ENCODE measurements around the gene CDH11.

The CDH11 gene

GRCh38 chr16:65032387-65032786 is 89.5 kb downstream of the CDH11 start:
- DNase-seq (ENCODE audit: low spot score), result no peak

GRCh38 chr16:65024767-65025178 is 97.1 kb downstream of the CDH11 start:
- no peak for DNase-seq (ENCODE audit: low spot score)

- no peak for DNase-seq (ENCODE audit: low spot score)
These were observed 98.1 kb downstream of the CDH11 start for GRCh38 chr16:65023802-65024201.

DNA sequence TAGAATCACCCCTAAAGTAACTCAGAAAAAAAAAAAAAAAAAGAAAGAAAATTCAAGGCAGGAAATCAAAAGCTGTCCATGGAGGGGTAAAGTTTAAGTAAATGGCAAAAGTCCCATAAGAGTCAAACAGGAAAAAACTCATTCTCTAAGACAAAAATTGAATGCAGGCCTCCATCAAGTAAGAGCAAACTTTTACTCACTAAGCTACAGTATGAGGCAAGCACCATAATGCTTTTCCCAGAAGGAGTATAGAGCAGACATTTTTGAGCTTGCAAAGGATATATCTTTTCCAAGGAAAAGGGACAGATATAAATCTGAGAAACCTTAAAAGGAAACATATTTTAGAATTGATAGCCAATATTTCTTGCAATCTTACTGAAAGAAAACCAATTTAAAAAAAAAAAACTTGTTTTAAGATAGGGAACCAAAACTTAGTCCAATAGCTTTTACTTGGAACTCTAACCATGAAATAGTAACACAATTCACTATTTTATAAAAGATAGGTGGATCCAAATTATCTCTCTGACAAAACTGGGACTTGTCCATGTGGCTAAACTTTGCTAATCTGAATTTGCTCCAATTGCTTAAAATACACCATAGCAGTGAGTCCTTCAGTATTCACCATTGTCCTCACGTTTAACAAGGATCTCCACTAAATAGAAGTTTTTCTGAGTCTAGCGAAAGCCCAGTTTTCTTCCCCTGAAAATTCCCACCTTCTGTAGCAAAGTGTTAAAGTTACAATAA is 99.8 kb downstream of the CDH11 start:
- no peak for DNase-seq (ENCODE audit: low spot score)

GRCh38 chr16:65016754-65017153 is 105.1 kb downstream of the CDH11 start:
- no peak for DNase-seq (ENCODE audit: low spot score)

- DNase-seq (ENCODE audit: low spot score), result no peak
These were observed 106.3 kb downstream of the CDH11 start for GRCh38 chr16:65015599-65015998.

- no peak for DNase-seq (ENCODE audit: low spot score)
These were observed 109.5 kb downstream of the CDH11 start for GRCh38 chr16:65012357-65012756.

- DNase-seq (ENCODE audit: low spot score), result no peak
These were observed 111.7 kb downstream of the CDH11 start for GRCh38 chr16:65010125-65010524.

GRCh38 chr16:65005696-65006095 is 116.2 kb downstream of the CDH11 start:
- no peak for DNase-seq (ENCODE audit: low spot score)

DNA sequence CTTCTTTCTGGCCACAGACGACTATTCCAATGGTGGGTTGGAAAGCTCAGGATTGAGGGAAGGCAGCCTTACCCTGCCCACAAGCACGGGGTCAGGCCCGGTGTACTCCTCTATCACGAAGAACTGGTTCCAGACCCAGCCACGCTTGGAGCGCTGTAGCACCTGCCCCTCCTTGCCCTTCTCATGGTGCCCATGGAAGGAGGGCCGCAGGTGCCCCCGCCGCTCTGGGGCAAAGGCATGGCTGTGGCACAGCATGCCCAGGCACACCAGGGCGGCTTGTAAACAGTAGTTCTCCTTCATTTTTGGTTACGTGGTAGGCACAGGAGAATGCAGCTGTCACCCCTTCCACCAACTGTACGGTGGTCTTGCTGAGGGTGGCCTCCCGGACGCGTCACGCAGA is 117.3 kb downstream of the CDH11 start:
- DNase-seq (ENCODE audit: low spot score), result no peak

DNA sequence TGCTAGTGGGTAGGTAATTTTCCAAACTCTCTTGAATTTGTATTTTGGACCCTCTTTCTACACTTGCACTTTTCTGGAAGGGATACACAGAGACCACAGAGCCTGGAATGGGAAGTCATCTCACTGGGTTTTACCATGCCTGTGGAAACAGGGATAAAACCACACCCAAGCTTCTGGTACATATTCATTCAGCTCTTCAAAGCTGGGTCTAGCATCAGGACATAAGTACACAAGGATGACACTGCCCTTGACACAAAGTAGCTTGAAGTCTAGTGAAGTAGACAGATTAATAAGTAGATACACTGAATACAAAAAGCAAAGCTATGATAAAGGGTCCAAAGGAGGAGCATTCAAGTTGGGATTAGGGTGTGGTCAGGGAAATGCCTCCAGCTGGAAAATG is 118.2 kb downstream of the CDH11 start:
- DNase-seq (ENCODE audit: low spot score), result no peak

DNA sequence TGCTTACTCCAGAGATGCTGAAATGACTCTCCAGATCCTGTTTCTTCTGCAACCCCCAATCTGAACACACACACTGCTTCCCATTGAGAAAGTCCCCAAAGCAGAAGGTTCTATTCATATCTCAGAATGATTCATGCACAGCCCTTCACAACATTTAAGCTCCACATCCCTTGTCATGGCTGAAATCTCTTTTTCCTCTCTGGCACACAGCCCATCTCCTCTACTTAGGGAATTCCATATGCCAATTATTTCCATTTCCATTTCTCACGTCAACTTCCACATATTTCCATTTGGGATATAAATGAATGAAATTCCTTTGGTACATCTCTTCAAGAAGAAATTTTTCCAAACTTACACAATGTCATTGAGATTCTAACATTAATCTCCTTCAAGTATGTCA is 119.6 kb downstream of the CDH11 start:
- no peak for DNase-seq (ENCODE audit: low spot score)

- DNase-seq (ENCODE audit: low spot score), result no peak
These were observed 121.2 kb downstream of the CDH11 start for GRCh38 chr16:65000654-65001053.

- no peak for DNase-seq (ENCODE audit: low spot score)
These were observed 124.1 kb downstream of the CDH11 start for GRCh38 chr16:64997751-64998150.

DNA sequence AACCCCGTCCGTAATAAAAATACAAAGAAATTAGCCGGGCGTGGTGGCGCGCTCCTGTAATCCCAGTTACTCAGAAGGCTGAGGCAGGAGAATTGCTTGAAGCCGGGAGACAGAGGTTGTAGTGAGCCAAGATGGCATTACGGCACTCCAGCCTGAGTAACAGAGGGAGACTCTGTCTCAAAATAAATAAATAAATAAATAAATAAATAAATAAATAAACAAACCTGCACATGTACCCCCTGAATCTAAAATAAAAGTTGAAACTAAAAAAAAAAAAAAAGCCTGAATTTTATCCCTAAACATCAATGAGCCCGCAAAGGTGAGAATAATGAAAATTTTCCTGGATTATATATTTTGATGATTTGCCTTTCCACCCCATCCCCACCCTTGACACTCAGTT is 124.7 kb downstream of the CDH11 start:
- DNase-seq (ENCODE audit: low spot score), result no peak

GRCh38 chr16:64996641-64997040 is 125.2 kb downstream of the CDH11 start:
- DNase-seq (ENCODE audit: low spot score), result no peak

DNA sequence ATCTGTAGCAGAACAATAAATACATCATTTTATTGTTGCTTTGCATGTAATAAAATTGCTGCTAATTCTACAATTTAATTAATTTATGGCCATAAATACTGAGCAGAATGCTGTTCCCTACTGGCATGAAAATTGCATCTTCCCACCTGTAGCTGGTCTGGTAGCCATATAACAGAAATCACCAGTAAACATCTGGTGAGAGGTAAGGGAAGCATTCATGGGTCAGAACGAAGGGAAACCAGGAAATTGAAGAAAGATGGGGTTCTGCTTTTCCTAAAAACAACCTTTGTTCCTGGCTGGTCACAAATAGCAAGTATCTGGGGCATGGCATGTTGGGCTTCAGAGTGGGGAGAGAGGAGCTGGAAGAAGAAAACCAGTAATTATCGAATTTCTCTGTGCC is 128.4 kb downstream of the CDH11 start:
- DNase-seq (ENCODE audit: low spot score), result no peak

- DNase-seq (ENCODE audit: low spot score), result no peak
These were observed 130.9 kb downstream of the CDH11 start for GRCh38 chr16:64991001-64991400.

DNA sequence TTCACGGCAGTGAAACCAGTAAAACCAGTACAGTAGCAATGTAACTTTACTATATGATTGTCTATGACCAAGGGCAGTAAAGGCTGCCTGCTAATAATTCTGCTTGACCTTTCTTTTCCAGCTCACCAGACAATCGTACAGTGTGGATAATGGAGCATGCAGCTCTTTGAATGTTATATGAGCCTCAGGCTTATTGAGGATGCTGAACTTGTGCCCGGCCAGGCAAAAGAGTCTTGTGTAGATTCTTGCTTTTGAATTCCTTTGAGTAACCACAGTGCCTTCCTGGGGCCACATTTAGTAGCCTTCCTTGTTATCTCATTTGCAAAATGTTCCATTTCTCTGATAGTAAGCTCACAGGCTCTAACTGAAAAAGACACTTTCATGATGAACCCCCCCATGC is 131.8 kb downstream of the CDH11 start:
- DNase-seq (ENCODE audit: low spot score), result no peak

DNA sequence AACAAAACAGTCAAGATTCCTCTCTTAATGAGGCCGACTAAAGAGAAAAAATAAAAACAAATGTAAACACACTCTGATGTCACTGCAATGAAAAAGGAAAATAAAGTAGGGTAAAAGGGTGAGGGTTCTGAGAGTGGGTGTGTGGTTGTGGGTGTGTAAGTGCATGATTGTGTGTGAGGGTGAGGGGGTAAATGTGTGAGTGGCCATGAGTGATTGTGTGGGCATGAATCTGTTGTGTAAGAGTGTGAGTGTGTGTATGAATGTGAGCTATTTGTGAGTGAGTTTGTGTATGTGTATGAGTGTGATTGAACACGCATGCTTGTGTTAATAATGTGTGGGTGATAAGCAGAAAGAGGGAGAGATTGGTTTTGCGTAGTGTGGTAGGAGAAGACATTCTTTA is 132.8 kb downstream of the CDH11 start:
- no peak for DNase-seq (ENCODE audit: low spot score)

DNA sequence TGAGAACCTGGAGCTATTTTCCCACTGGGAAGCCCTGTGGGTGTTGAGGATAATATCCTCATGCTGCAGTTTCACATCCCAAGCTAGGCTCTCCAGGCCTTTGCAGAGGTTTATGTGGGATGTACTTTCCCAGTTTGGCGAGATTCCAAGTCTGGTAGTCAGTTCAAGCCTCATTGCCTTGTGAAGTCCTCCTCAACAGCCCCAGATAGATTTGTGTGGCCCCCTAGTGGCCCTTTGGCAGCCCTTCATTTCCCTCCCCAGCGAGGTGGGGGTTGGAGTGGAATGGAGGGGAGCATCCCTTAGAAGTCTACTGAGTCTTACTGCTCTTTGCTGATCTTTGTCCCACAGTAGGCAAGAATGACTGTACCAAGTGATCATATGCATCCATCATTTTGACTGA is 137.9 kb downstream of the CDH11 start:
- DNase-seq (ENCODE audit: low spot score), result no peak

DNA sequence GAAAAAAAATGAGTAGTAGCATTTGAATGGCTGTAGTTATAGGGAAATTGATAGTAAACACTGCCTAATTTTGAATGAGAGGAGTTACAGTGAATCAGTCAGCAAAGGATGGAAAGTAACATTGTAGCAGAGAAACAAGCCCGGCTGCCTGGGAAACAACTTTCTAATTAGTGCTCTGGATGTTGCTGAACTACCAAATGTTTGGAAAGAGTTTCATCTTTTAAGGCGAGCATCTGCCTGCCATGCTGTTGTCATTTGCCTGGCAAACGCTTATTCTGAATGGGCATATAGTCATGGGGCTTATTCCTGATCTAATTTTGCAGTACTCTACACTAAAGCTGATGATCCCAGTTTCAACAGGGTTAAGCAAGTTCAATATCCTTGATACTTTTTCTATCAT is 138.6 kb downstream of the CDH11 start:
- no peak for DNase-seq (ENCODE audit: low spot score)

DNA sequence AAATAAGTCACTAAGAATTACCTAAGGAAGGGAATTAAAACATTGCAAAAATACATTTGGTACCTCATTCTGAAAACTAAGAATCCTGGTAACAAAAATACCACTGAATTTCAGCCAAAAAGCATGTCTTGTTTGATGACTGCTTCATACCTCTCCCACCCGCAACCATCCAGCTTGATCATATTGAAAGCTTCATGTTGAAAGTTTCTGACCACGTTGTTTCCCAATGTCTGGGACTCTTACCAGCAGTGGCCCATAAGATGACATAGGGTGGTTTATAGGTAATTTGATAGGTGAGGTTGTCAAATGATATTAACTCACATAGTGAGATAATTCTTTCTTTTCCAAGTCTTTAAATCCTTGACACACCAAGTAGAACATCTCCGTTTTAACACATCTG is 139.3 kb downstream of the CDH11 start:
- DNase-seq (ENCODE audit: low spot score), result no peak

GRCh38 chr16:64981568-64982281 is 140.1 kb downstream of the CDH11 start:
- no peak for DNase-seq (ENCODE audit: low spot score)
